Embryonic facial prominence (tissue), 1 donor: ENCODE data around the gene CALY.

Source experiments
- DNase-seq: peaks from one replicate; pipeline ENCODE4 v3.0.0-alpha.2; 2016; ENCODE audit errors: extremely low spot score

The CALY gene

DNA sequence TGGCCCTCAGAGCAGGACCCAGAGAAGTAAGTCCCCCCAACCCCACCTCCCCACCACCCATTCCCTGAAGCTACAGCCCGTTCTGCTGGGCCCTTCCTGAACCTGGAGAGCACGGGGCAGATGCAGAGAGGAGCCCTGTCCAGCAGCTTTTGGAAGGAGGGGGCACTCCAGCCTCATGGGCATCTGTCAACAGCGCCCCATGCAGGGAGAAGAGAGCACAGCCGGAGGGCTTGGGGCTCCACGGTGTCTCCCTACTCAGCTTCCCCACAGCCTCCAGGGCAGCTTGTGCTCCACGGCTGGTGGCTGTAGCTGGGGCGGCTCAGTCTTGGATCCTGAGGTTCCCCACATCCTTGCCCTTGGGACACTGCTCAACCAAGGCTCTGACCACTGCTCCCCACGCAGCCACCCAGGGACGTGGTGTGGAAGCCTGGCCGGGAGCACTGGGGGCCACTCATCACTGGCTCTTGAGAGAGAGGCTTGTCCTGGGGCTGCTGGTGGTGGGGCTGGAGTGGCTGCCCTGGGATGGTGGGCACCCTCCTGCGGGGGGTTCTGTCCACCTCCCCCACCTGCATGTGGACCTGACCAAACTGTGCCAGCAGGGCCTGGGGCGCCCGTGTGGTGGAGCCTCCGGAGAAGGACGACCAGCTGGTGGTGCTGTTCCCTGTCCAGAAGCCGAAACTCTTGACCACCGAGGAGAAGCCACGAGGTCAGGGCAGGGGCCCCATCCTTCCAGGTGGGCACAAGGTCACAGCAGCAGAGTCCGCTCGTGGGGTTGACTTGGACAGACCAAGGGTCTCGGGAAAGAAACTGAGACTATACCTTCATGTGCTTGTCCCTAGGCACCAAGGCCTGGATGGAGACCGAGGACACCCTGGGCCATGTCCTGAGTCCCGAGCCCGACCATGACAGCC is 15.0 kb upstream of the CALY start:
- no peak for DNase-seq

GRCh38 chr10:133350950-133351329 is 14.2 kb upstream of the CALY start:
- DNase-seq, result no peak

GRCh38 chr10:133350283-133350949 is 13.7 kb upstream of the CALY start:
- no peak for DNase-seq

- no peak for DNase-seq
Measured at GRCh38 chr10:133349577-133350011, 12.9 kb upstream of the CALY start.

DNA sequence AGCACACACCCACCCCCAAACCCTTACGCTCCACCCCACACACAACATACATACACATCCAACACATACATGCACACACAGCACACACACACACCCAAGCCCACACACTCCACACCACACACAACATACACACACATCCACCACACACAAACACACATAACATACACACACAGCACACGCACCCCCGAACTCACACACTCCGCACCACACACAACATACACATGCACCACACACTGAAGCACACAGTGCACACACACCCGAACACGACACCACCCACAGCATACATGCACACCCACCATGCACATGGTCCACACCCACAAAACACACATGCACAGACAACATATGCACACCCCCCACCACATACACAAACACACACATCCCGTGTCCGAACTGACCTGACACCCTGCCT is 12.5 kb upstream of the CALY start:
- no peak for DNase-seq

DNA sequence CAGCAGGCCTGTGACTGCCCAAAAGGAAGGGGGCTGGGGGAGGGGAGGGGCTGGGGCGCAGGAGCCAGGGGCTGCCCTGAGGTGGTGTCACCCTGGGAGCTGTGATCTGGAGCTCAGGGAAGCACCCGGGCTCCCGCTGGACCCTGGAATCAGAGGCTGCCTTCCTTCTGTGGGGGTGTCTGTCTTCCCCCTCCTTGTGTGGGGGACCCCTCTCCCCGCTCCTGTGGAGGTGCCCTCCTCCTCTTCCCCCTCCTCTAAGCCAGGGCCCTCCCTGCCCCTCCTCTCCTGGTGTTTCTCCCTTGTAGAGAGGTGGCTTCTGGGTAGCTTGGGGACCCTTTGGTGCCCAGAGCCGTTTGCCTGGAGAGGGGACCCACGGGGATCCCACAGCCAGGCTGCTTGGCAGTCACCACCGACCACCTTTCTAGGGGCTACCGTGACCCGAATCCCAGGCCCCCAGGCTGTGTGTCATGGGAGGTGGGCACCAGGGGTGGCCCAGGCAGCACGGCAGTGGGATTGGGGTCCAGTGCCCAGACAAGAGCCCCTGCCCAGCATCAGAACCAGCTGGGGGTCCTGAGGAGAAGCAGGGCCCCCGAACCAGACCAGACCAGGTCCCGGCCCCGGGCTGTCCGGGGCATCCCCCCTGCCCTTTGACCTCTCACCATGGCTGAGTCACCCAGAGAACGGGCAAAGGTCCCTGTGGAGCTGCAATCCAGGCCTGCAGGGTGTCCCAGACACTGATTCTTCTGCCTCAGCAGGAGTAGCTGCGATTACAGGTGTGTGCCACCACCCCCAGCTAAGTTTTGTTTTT is 11.2 kb upstream of the CALY start:
- no peak for DNase-seq

- no peak for DNase-seq
Measured at GRCh38 chr10:133346413-133346812, 9.7 kb upstream of the CALY start.

DNA sequence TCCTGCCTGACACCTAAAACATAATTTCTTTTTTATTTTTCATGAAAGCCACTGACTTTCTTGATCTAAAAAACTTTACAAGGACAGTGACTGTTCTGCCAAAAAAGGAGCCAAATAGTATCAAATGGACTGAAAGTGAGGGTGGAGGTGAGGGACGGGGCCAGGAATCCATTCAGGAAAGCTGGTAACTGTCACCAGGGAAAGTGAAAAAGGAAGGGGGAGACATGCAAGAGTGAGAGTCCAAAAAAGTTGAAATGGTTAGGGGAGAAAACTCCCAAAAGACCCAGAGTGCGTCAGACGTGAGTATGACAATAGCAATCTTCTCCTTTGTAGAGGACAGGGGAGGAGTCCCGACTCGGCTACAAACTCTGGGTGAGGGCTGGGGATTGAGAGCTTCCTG is 7.5 kb upstream of the CALY start:
- DNase-seq, result no peak

DNA sequence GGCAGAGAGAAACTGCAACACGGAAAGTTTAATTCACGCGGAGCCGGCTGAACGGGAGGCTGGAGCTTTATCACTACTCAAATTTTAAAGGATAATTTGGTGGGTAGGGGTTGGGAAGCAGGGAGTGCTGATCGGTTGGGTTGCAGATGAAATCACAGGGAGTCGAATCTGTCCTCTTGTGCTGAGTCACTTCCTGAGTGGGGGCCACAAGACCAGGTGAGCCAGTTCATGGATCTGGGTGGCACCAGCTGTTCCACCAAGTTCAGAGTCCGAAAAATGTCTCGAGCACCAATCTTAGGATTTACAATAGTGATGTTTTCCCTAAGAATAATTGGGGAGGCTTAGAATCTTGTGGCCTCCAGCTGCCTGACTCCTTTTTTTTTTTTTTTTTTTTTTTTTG is 6.9 kb upstream of the CALY start:
- DNase-seq, result no peak

DNA sequence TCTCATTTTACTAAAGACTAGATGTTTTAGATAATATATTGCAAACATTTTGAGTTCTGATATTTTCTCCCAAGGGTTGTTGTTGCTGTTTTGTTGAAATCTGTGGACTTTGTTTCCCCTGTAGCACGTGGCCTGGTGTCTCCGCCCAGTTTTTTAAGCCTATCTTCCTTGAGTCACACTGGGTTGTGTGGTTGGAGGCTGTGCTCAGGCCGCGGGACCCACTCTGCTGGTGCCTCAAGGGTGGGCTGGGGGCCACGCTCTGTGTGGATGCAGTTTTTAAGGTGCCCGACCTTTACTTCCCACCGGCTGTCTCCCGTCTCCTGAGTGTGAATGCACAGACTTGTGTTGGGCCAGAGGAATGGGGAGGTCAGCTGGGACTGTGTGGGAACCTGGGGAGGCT is 6.2 kb upstream of the CALY start:
- no peak for DNase-seq

DNA sequence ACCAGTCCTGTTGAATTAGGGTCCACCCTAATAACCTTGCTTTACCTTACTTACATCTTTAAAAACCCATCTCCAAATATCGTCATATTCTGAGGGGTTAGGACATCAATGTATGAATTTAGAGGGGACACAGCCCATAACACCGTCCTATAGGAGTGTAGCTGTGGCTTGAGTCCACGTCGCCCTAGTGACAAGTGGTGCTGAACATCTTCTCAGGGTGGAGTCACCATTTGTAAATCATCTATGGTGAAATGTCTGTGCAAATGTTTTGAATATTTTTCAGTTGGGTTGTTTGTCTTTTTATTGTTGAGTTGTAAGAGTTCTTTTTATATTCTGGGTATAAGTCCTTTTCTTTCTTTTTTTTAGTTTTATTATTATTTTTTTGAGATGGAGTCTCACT is 5.3 kb upstream of the CALY start:
- no peak for DNase-seq

DNA sequence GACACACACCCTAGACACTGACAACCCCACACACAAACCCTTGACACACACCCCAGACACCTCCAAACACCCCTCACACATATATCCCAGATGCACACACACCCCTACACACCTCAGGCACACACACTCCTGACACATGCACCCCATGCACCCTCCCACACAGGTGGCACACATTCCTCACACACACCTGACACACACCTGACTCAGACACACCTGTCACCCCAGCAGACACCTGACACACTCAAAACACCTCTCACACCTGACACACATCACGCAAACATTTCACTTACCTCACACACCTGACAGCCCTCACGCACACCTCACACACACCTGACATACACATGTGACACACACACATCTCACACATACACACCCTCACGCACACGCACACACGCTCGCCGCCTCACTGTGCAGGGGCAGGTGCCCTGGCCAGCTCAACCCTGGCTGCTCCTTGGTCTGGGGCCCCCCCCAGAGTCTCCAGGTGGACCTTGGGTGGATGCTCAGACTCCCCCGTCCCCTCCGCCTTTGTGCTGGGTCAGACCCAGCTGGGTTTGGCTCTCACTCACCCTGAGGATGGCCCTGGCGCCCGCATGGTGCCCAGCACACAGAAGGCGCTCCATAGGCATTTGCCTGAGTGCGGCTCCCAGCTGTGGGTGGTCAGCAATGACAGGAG is 3.1 kb upstream of the CALY start:
- DNase-seq, result no peak

GRCh38 chr10:133338080-133339071 is 1.7 kb upstream of the CALY start:
- no peak for DNase-seq

DNA sequence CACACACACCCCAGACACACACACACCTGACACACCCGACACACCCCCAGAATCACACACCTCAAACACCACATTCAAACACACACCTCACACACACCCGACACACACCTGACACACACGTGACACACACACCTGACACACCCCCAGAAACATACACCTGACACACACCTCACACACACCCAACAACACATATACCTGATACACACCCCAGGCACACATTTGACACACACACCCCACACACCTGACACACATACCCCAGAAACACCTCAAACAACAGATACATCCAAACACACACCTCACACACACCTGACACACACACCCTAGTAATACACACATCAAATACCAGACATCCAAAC is 652 bp upstream of the CALY start:
- DNase-seq, result no peak

GRCh38 chr10:133336118-133336576 is 549 bp downstream of the CALY start:
- DNase-seq, result no peak

DNA sequence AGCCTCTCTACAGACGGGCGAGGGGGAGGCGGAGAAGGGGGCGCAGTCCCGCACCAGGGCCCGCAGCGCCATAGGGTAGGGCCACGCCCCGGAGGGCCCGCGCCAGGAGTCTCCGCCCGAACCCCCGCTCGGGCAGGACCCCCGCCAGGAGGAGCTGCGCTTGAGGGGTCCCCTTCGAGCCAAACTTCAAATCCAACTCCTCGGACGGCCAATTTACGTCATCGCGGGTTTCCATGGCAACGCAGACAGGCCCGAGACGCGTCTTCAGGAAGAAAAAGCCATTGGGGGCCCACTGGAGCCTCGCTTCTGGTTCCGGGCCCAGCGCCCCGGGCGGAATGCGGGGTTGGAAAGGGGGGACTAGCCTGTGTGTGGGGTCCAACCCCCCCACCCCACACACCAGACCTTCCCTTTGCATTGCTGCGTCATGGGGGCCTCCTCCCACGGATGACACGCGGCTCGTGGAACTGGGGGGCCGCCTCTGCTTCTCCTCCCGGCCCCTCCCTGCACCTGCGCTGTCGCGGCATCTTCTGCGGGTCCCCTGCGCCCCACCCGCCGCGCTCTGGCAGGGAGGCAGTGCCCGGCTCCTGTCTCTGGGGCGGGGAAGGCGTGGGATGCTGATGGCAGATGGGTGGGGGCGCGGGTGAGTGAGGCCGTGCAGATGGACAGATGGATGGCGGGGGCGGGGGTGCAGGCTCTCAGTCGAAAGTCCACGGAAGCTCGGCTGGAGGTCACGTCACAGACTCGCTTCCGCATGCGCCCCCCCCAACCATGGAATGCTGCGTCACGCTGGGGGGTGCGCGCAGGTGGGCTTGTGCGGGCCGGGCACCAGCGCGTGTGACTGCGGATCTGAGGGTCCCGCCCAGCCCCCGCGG is 1.2 kb downstream of the CALY start:
- DNase-seq, result no peak

DNA sequence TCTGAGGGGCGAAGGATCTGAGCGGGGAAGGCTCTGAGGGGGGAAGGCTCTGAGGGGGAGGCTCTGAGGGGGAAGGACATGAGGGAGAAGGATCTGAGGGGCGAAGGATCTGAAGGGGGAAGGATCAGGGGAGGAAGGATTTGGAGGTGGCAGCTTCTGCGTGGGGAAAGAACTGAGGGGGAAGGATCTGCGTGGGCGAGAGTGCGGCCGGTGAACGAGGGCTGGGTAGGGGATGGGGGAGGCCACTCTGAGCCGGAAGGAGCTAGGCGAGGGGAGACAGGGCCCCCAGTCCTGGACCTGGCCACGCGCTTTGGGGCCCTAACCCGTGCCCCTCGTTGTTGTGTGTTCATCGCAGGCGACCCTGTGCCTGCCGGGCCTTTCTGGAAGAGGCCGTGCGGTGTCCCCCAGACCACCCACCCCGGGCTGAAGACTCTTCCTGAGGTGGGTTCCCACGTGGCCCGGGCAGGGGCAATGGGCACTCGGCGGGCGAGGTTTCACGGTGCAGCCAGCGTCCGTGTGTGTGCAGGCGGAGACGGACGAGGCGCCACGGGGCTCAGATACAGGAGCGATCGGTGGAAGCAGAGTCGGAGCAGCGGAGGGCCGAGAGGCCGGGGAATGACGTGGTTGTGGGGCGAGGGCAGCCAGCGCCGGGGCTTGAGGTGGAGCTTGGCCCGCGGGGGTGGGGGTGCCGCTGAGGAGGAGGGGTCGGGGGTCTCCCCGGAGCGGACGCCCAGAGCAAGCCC is 2.0 kb downstream of the CALY start:
- no peak for DNase-seq

- no peak for DNase-seq
Measured at GRCh38 chr10:133332936-133333699, 3.6 kb downstream of the CALY start.
